Testis (tissue), 2 donors: ENCODE measurements around the gene CCDC192.

ENCODE experiments used
- CTCF ChIP-seq, 3 experiments: fragments of 450-650 bp in 2 of 3; fragments of 200-600 bp in 1 of 3; sonication (generic) in 1 of 3; IDR thresholded peaks; one replicate each; pipeline ENCODE4 v1.5.1; 2016 to 2019; ENCODE audit warnings: antibody characterized with exemption in 3 of 3, mild to moderate bottlenecking in 2 of 3, moderate library complexity in 1 of 3
- POLR2A ChIP-seq: fragments of 450-650 bp; IDR thresholded peaks from one replicate; pipeline ENCODE4 v1.6.1; 2017; ENCODE audit warnings: antibody characterized with exemption, mild to moderate bottlenecking, moderate library complexity

GRCh38 chr5:127683008-127683407 is 20.2 kb upstream of the CCDC192 start:
- TF ChIP-seq CTCF (IDR thresholded peaks at IDR 0.05) = no peak
- no peak for TF ChIP-seq POLR2A
